ENCODE data around the gene IFNG.

Gene IFNG

GRCh38 chr12:68135520-68135919 lies 24.0 kb downstream of the IFNG start:
- no peak for TF ChIP-seq TAF1 (IDR thresholded peaks at IDR 0.05; ENCODE audit: borderline replicate concordance, insufficient read depth, low read length)

- TF ChIP-seq REST (IDR thresholded peaks at IDR 0.05; ENCODE audit: insufficient read depth in 1 of 2, low read depth in 2 of 2, low read length in 2 of 2): no peak
- TF ChIP-seq POLR2AphosphoS5 (IDR thresholded peaks at IDR 0.05; ENCODE audit: low read depth, low read length): no peak
- TF ChIP-seq TAF1 (IDR thresholded peaks at IDR 0.05; ENCODE audit: borderline replicate concordance, insufficient read depth, low read length): no peak
- no peak for TF ChIP-seq FOXP2 (optimal IDR thresholded peaks at IDR 0.05; ENCODE audit: borderline replicate concordance, extremely low read depth, extremely low read length, insufficient read depth)
- TF ChIP-seq SIN3A (IDR thresholded peaks at IDR 0.05; ENCODE audit: borderline replicate concordance, insufficient read depth, low read length): no peak
Measured at GRCh38 chr12:68131867-68132414, 27.6 kb downstream of the IFNG start.

- TF ChIP-seq TAF1 (IDR thresholded peaks at IDR 0.05; ENCODE audit: borderline replicate concordance, insufficient read depth, low read length) (no peak), FOXP2 (optimal IDR thresholded peaks at IDR 0.05; ENCODE audit: borderline replicate concordance, extremely low read depth, extremely low read length, insufficient read depth) (no peak), REST (IDR thresholded peaks at IDR 0.05; ENCODE audit: insufficient read depth in 1 of 2, low read depth in 2 of 2, low read length in 2 of 2) (no peak), POLR2AphosphoS5 (IDR thresholded peaks at IDR 0.05; ENCODE audit: low read depth, low read length) (no peak), SIN3A (IDR thresholded peaks at IDR 0.05; ENCODE audit: borderline replicate concordance, insufficient read depth, low read length) (no peak)
Measured at GRCh38 chr12:68129979-68130378, 29.6 kb downstream of the IFNG start.

GRCh38 chr12:68122236-68122920 lies 37.2 kb downstream of the IFNG start:
- no peak for TF ChIP-seq TAF1 (IDR thresholded peaks at IDR 0.05; ENCODE audit: borderline replicate concordance, insufficient read depth, low read length)
- TF ChIP-seq REST (IDR thresholded peaks at IDR 0.05; ENCODE audit: insufficient read depth in 1 of 2, low read depth in 2 of 2, low read length in 2 of 2): no peak
- no peak for TF ChIP-seq POLR2AphosphoS5 (IDR thresholded peaks at IDR 0.05; ENCODE audit: low read depth, low read length)
- TF ChIP-seq FOXP2 (optimal IDR thresholded peaks at IDR 0.05; ENCODE audit: borderline replicate concordance, extremely low read depth, extremely low read length, insufficient read depth): no peak
- TF ChIP-seq SIN3A (IDR thresholded peaks at IDR 0.05; ENCODE audit: borderline replicate concordance, insufficient read depth, low read length): no peak

GRCh38 chr12:68121143-68121542 lies 38.4 kb downstream of the IFNG start:
- TF ChIP-seq POLR2AphosphoS5 (IDR thresholded peaks at IDR 0.05; ENCODE audit: low read depth, low read length) (no peak), SIN3A (IDR thresholded peaks at IDR 0.05; ENCODE audit: borderline replicate concordance, insufficient read depth, low read length) (no peak)

GRCh38 chr12:68119724-68120211 lies 39.8 kb downstream of the IFNG start:
- TF ChIP-seq POLR2AphosphoS5 (IDR thresholded peaks at IDR 0.05; ENCODE audit: low read depth, low read length): no peak
- TF ChIP-seq REST (IDR thresholded peaks at IDR 0.05; ENCODE audit: insufficient read depth in 1 of 2, low read depth in 2 of 2, low read length in 2 of 2): no peak
- no peak for TF ChIP-seq TAF1 (IDR thresholded peaks at IDR 0.05; ENCODE audit: borderline replicate concordance, insufficient read depth, low read length)
- no peak for TF ChIP-seq SIN3A (IDR thresholded peaks at IDR 0.05; ENCODE audit: borderline replicate concordance, insufficient read depth, low read length)
- no peak for TF ChIP-seq FOXP2 (optimal IDR thresholded peaks at IDR 0.05; ENCODE audit: borderline replicate concordance, extremely low read depth, extremely low read length, insufficient read depth)
